Keratinocyte (primary cell): ENCODE results near the gene ZRANB1. TPM values are rescaled to one million over a fixed set of nuclear protein-coding genes. Genes with fewer than 3 reads are reported as not detected.

Experiments
- DNase-seq: peaks from one replicate; pipeline ENCODE4 v3.0.0-alpha.2; 2011; ENCODE audit warnings: low read depth, missing footprints, low spot score
- FAIRE-seq: peaks from 2 replicates; lab custom pipeline; 2011; peaks lifted over from hg19 to GRCh38; lab: Jason Lieb, UNC
- H2AFZ ChIP-seq: 2 replicates; pipeline ENCODE4 v1.6.0; 2012; ENCODE audit warnings: low read length, control low read depth, inconsistent platforms; ENCODE audit not compliant: control insufficient read depth
- H3K27ac ChIP-seq: 2 replicates; pipeline ENCODE4 v1.5.1; 2011; ENCODE audit warnings: low read length; ENCODE audit not compliant: control insufficient read depth, insufficient read depth
- H3K27me3 ChIP-seq: 3 replicates; pipeline ENCODE4 v1.6.0; 2011; ENCODE audit warnings: low read length; ENCODE audit not compliant: control insufficient read depth, insufficient read depth; ENCODE audit errors: extremely low read depth
- H3K36me3 ChIP-seq, 2 experiments: 2 replicates in 1 of 2; 3 replicates in 1 of 2; pipeline ENCODE4 v1.5.1; 2011; ENCODE audit warnings: low read length in 2 of 2, mild to moderate bottlenecking in 1 of 2; ENCODE audit not compliant: control insufficient read depth in 2 of 2, insufficient read depth in 2 of 2; ENCODE audit errors: extremely low read depth in 1 of 2
- H3K4me1 ChIP-seq: 3 replicates; pipeline ENCODE4 v1.5.1; 2011; ENCODE audit warnings: low read length; ENCODE audit not compliant: control insufficient read depth, insufficient read depth; ENCODE audit errors: extremely low read depth
- H3K4me2 ChIP-seq: 3 replicates; pipeline ENCODE4 v1.6.0; 2011; ENCODE audit warnings: low read depth, low read length; ENCODE audit not compliant: control insufficient read depth, insufficient read depth; ENCODE audit errors: extremely low read depth
- H3K4me3 ChIP-seq, 3 experiments: fragments of 200-600 bp in 1 of 3; sonication (generic) in 1 of 3; 2 replicates in 2 of 3; 3 replicates in 1 of 3; pipeline ENCODE4 v1.5.1; 2011 to 2016; ENCODE audit warnings: low read length in 3 of 3, mild to moderate bottlenecking in 3 of 3, control low read depth in 2 of 3, inconsistent platforms in 1 of 3, low read depth in 1 of 3, mixed read lengths in 1 of 3, mixed run types in 1 of 3, moderate library complexity in 1 of 3; ENCODE audit not compliant: control insufficient read depth in 2 of 3, insufficient read depth in 2 of 3; ENCODE audit errors: extremely low read depth in 1 of 3
- H3K79me2 ChIP-seq: 2 replicates; pipeline ENCODE4 v1.6.0; 2012; ENCODE audit warnings: low read length; ENCODE audit not compliant: control insufficient read depth, insufficient read depth
- H3K9ac ChIP-seq: 3 replicates; pipeline ENCODE4 v1.6.0; 2011; ENCODE audit warnings: low read length; ENCODE audit not compliant: control insufficient read depth, insufficient read depth; ENCODE audit errors: extremely low read depth
- H3K9me1 ChIP-seq: 3 replicates; pipeline ENCODE4 v1.6.0; 2011; ENCODE audit warnings: low read length; ENCODE audit not compliant: control insufficient read depth, insufficient read depth; ENCODE audit errors: extremely low read depth
- H3K9me3 ChIP-seq: 2 replicates; pipeline ENCODE4 v1.5.1; 2012; ENCODE audit warnings: low read depth, low read length; ENCODE audit not compliant: control insufficient read depth
- H4K20me1 ChIP-seq: 3 replicates; pipeline ENCODE4 v1.6.0; 2011; ENCODE audit warnings: low read length; ENCODE audit not compliant: control insufficient read depth, insufficient read depth; ENCODE audit errors: extremely low read depth
- EZH2 ChIP-seq: IDR thresholded peaks from one replicate; pipeline ENCODE4 v1.6.1; 2012; ENCODE audit warnings: inconsistent platforms, mild to moderate bottlenecking, low read length, moderate library complexity
- dilution Hi-C: fragments of 300-500 bp; cut with MboI; formaldehyde crosslinking; loops from one replicate; pipeline ENCODE4 v1.7.0; 2020; ENCODE audit warnings: low sequenced_read_pairs; ENCODE audit not compliant: extremely low pct_ligation_motif_present
- polyA plus RNA-seq, 5 experiments: library from polyadenylated mRNA; depleted of rRNA in 3 of 5; stranded (reverse) in 3 of 5; stranded (forward) in 1 of 5; unstranded in 1 of 5; fragments of >200 nt; gene quantifications; 1 replicate in 1 of 5; 2 replicates in 3 of 5; 3 replicates in 1 of 5; pipeline versions ENCODE4 v1.2.1 to v1.2.3, GENCODE V29; 2011 to 2012; ENCODE audit warnings: missing spikeins in 2 of 5, low read depth in 1 of 5, low replicate concordance in 1 of 5
- TF ChIP-seq, protein P1 (sequence below), 3 experiments: IDR thresholded peaks in 1 of 3; conservative IDR thresholded peaks in 1 of 3; optimal IDR thresholded peaks in 1 of 3; 2 replicates in 2 of 3; 3 replicates in 1 of 3; pipeline versions ENCODE3 to v1.5.1; 2011; ENCODE audit warnings: low read length in 3 of 3, mild to moderate bottlenecking in 3 of 3, moderate library complexity in 2 of 3, control low read depth in 1 of 3, inconsistent platforms in 1 of 3; ENCODE audit not compliant: insufficient read depth in 2 of 3; ENCODE audit errors: extremely low read depth in 1 of 3

ZRANB1 gene
- polyA plus RNA-seq, 1 donor (not counting 4 experiments of a cell fraction or from before 2014, with no cell fraction given) = 9.3 TPM

- H3K4me1 ChIP-seq = peaks cover 31% of the 10 kb centered on the region
- peaks cover 16% of the 10 kb centered on the region for H4K20me1 ChIP-seq
These were observed 68.4 kb downstream of the ZRANB1 start for GRCh38 chr10:125010362-125010761.

DNA sequence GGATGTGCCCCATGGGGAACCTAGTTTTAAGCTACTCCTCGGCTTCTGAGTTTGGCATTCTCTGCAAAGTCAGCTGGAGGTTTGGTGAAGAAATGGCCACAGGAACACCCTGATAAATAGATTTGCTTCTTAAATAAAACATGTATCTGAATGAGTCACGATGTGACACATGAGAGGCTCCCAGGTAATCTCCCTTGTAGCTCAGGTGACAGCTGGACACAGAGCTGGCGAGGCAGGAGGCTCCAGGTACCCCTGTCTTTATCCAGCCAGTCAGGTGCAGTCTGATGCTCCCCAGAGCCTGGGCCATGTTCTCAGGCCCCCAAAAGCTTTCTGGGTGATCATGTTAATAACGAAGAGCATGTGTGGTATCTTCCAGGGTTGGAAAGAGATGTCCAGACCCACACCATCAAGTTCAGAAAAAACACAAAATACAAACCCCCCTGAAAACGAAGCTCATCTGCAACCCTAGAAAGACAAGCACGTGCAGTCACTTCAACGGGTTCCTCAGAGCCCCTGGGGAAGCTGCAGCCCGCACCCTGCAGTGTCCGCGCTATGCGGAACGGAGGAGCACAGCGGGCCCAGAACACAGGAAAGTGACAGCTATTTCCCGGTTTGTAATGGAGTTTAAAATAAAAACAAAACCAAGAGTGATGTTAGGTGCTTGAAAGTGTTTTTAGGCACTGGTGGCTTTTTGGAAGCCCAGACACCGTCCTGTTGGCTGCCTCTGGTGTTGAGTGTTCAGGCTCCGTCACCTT lies 69.4 kb downstream of the ZRANB1 start:
- Histone ChIP-seq H3K4me2 (no peak overlapping the region), H3K27me3 (no peaks in the 10 kb centered on the region), H2AFZ (no peak overlapping the region), H3K4me1 (peaks cover 31% of the 10 kb centered on the region), H3K9me1 (peaks cover 3% of the 10 kb centered on the region), H3K27ac (no peak overlapping the region), H3K79me2 (peaks cover 77% of the 10 kb centered on the region), H4K20me1 (peaks cover 19% of the 10 kb centered on the region), H3K9me3 (no peaks in the 10 kb centered on the region), H3K36me3 (peaks cover 14 to 19% of the 10 kb centered on the region in 2 experiments), H3K9ac (no peak overlapping the region), H3K4me3 (no peak overlapping the region)
- DNase-seq (no peak), FAIRE-seq (peak; percentile 26)
- TF ChIP-seq EZH2 = no peak
- TF ChIP-seq, protein P1, sequence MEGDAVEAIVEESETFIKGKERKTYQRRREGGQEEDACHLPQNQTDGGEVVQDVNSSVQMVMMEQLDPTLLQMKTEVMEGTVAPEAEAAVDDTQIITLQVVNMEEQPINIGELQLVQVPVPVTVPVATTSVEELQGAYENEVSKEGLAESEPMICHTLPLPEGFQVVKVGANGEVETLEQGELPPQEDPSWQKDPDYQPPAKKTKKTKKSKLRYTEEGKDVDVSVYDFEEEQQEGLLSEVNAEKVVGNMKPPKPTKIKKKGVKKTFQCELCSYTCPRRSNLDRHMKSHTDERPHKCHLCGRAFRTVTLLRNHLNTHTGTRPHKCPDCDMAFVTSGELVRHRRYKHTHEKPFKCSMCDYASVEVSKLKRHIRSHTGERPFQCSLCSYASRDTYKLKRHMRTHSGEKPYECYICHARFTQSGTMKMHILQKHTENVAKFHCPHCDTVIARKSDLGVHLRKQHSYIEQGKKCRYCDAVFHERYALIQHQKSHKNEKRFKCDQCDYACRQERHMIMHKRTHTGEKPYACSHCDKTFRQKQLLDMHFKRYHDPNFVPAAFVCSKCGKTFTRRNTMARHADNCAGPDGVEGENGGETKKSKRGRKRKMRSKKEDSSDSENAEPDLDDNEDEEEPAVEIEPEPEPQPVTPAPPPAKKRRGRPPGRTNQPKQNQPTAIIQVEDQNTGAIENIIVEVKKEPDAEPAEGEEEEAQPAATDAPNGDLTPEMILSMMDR (optimal IDR thresholded peaks at IDR 0.05 in 1 of 3, IDR thresholded peaks at IDR 0.05 in 1 of 3, conservative IDR thresholded peaks at IDR 0.05 in 1 of 3; ENCODE audit: extremely low read depth in 1 of 3, insufficient read depth in 2 of 3, low read length in 3 of 3) = no peak
- dilution Hi-C loops = no loop called here

More at GRCh38 chr10:125010362-125010761, 68.4 kb downstream of the ZRANB1 start:
- FAIRE-seq (no peak), DNase-seq (no peak)
- dilution Hi-C loops = no loop called here
- Histone ChIP-seq H3K9ac (no peak overlapping the region), H3K4me3 (no peak overlapping the region), H3K79me2 (peaks cover 78% of the 10 kb centered on the region), H3K9me3 (no peaks in the 10 kb centered on the region), H2AFZ (no peak overlapping the region), H3K27me3 (no peaks in the 10 kb centered on the region), H3K9me1 (peaks cover 3% of the 10 kb centered on the region), H3K27ac (no peak overlapping the region), H3K4me2 (no peak overlapping the region), H3K36me3 (peaks cover 16 to 24% of the 10 kb centered on the region in 2 experiments)
- TF ChIP-seq EZH2 = no peak
- TF ChIP-seq, protein P1 (optimal IDR thresholded peaks at IDR 0.05 in 1 of 3, IDR thresholded peaks at IDR 0.05 in 1 of 3, conservative IDR thresholded peaks at IDR 0.05 in 1 of 3; ENCODE audit: extremely low read depth in 1 of 3, insufficient read depth in 2 of 3, low read length in 3 of 3) = no peak
